GM21737 (cell line): ENCODE data around the gene GNAS-AS1.

Source experiments
- ATAC-seq: cut with Tn5 transposase; IDR thresholded peaks from one replicate; pipeline ENCODE4 v1.9.1; 2021; ENCODE audit warnings: mild to moderate bottlenecking, moderate library complexity; ENCODE audit not compliant: unreplicated experiment

GNAS-AS1 gene

GRCh38 chr20:58850693-58851174 is at the start of gene GNAS-AS1:
TSS of gene GNAS-AS1 (minus strand) at chr20:58850902.
- peak; percentile 79 for ATAC-seq

- ATAC-seq = no peak
These were observed 49.7 kb upstream of the GNAS-AS1 start for GRCh38 chr20:58900397-58900796.

- ATAC-seq = no peak
These were observed 48.8 kb upstream of the GNAS-AS1 start for GRCh38 chr20:58899512-58899911.

GRCh38 chr20:58898629-58899408 is 48.1 kb upstream of the GNAS-AS1 start:
- no peak for ATAC-seq

GRCh38 chr20:58897488-58897887 is 46.8 kb upstream of the GNAS-AS1 start:
- no peak for ATAC-seq

- no peak for ATAC-seq
These were observed 46.1 kb upstream of the GNAS-AS1 start for GRCh38 chr20:58896820-58897219.

- no peak for ATAC-seq
These were observed 44.9 kb upstream of the GNAS-AS1 start for GRCh38 chr20:58895448-58896180.

GRCh38 chr20:58894652-58895447 is 44.1 kb upstream of the GNAS-AS1 start:
- ATAC-seq = no peak

- no peak for ATAC-seq
These were observed 42.8 kb upstream of the GNAS-AS1 start for GRCh38 chr20:58893355-58894120.

- no peak for ATAC-seq
These were observed 42.2 kb upstream of the GNAS-AS1 start for GRCh38 chr20:58892932-58893224.

- ATAC-seq = no peak
These were observed 41.6 kb upstream of the GNAS-AS1 start for GRCh38 chr20:58892141-58892931.

- ATAC-seq = no peak
These were observed 41.0 kb upstream of the GNAS-AS1 start for GRCh38 chr20:58891718-58892140.

- ATAC-seq = peak; percentile 24
These were observed 40.5 kb upstream of the GNAS-AS1 start for GRCh38 chr20:58891086-58891717.

GRCh38 chr20:58890518-58891085 is 39.9 kb upstream of the GNAS-AS1 start:
- peak; percentile 29 for ATAC-seq

- peak; percentile 2 for ATAC-seq
These were observed 39.3 kb upstream of the GNAS-AS1 start for GRCh38 chr20:58889798-58890517.

- no peak for ATAC-seq
These were observed 38.6 kb upstream of the GNAS-AS1 start for GRCh38 chr20:58889334-58889760.

- peak; percentile 30 for ATAC-seq
These were observed 38.0 kb upstream of the GNAS-AS1 start for GRCh38 chr20:58888521-58889333.
